Mucosa of descending colon (tissue), 3 donors: ENCODE measurements around the gene R3HDM2. TPM values are rescaled to one million over a fixed set of nuclear protein-coding genes. Genes with fewer than 3 reads are reported as not detected.
"Not testable (repeated sequence)": the region's sequence is repeated elsewhere in the genome, so short reads cannot be mapped to it uniquely, and the experiment has no call there.

Experiments
- ATAC-seq: fragments of 200-7000 bp; cut with Tn5 transposase; one replicate; pipeline ENCODE4 v1.9.1; 2020; ENCODE audit warnings: mild to moderate bottlenecking, moderate library complexity
- DNase-seq, 3 donors: peaks; one replicate each; pipeline ENCODE4 v3.0.0-alpha.2; 2020
- H3K36me3 ChIP-seq: fragments of 200-600 bp; one replicate; pipeline ENCODE4 v1.8.0; 2021; ENCODE audit warnings: low read depth, mild to moderate bottlenecking
- H3K4me1 ChIP-seq: fragments of 200-600 bp; one replicate; pipeline ENCODE4 v1.8.0; 2021; ENCODE audit warnings: low read depth, mild to moderate bottlenecking
- H3K4me3 ChIP-seq: fragments of 200-600 bp; one replicate; pipeline ENCODE4 v1.8.0; 2021; ENCODE audit warnings: mild to moderate bottlenecking
- H3K9me3 ChIP-seq: fragments of 200-600 bp; one replicate; pipeline ENCODE4 v1.8.0; 2021; ENCODE audit warnings: mild to moderate bottlenecking
- CTCF ChIP-seq: fragments of 200-600 bp; IDR thresholded peaks from one replicate; pipeline ENCODE4 v1.8.0; 2022; ENCODE audit warnings: antibody characterized with exemption, mild to moderate bottlenecking
- intact Hi-C, 2 donors: fragments of 100-400 bp; cut with DNase I in 1 of 2; cut with micrococcal nuclease in 1 of 2; formaldehyde crosslinking; loops; one replicate each; pipeline versions ENCODE4 v1.11.0 to v1.11.1; 2022; cut with DNase I, micrococcal nuclease
- total RNA-seq, 3 donors: library from RNA; stranded (reverse); fragmentation: NEBNext Ultra II Directional in 2 of 3; extraction: Animal tissue kit (Norgen Biotek cat#: 25700) in 2 of 3; gene quantifications; one replicate each; pipeline versions ENCODE4 v1.2.1 to v1.2.4, GENCODE V29; 2021 to 2023
- donor health status: DM: no; HTN: no; CAD: no; lungs with moderate emphysema.
- donor health status: DM: no; HTN: no; CAD: no.
- donor health status: DM: no; HTN: yes; CAD: no.

The R3HDM2 gene
- total RNA-seq, 3 donors from 2014 or later = 43.9 to 80.8 (median 80.6) TPM

GRCh38 chr12:57404966-57405640 is 25.7 kb downstream of the R3HDM2 start:
- no peaks in the 10 kb centered on the region for H3K36me3 ChIP-seq
- H3K4me3 ChIP-seq = no peak overlapping the region
- intact Hi-C loops = no loop called here
- H3K9me3 ChIP-seq = no peaks in the 10 kb centered on the region
- ATAC-seq = no peak
- no peaks in the 10 kb centered on the region for H3K4me1 ChIP-seq
- TF ChIP-seq CTCF = no peak
- DNase-seq = no peak

GRCh38 chr12:57402156-57402555 is 28.7 kb downstream of the R3HDM2 start:
- H3K9me3 ChIP-seq, H3K4me3 ChIP-seq, ATAC-seq, H3K36me3 ChIP-seq, DNase-seq, H3K4me1 ChIP-seq, intact Hi-C loops: not testable (repeated sequence)

- intact Hi-C loops = no loop called here
- ATAC-seq (no peak), DNase-seq (no peak)
- H3K4me3 ChIP-seq = no peak overlapping the region
- no peaks in the 10 kb centered on the region for H3K4me1 ChIP-seq
- no peaks in the 10 kb centered on the region for H3K9me3 ChIP-seq
- TF ChIP-seq CTCF = no peak
- H3K36me3 ChIP-seq = no peaks in the 10 kb centered on the region
Observed at GRCh38 chr12:57401165-57401564, 29.7 kb downstream of the R3HDM2 start.

GRCh38 chr12:57399718-57400463 is 31.0 kb downstream of the R3HDM2 start:
- ATAC-seq, H3K4me3 ChIP-seq, H3K9me3 ChIP-seq, intact Hi-C loops, DNase-seq, H3K4me1 ChIP-seq, H3K36me3 ChIP-seq: not testable (repeated sequence)

GRCh38 chr12:57397441-57397840 is 33.4 kb downstream of the R3HDM2 start:
- intact Hi-C loops = no loop called here
- H3K4me1 ChIP-seq = no peaks in the 10 kb centered on the region
- ATAC-seq (no peak), DNase-seq (no peak)
- no peaks in the 10 kb centered on the region for H3K36me3 ChIP-seq
- no peak for TF ChIP-seq CTCF
- H3K9me3 ChIP-seq = no peaks in the 10 kb centered on the region
- H3K4me3 ChIP-seq = no peak overlapping the region

GRCh38 chr12:57395121-57395520 is 35.7 kb downstream of the R3HDM2 start:
- TF ChIP-seq CTCF = no peak
- ATAC-seq (no peak), DNase-seq (no peak)
- Histone ChIP-seq H3K4me1 (no peaks in the 10 kb centered on the region), H3K36me3 (no peaks in the 10 kb centered on the region), H3K4me3 (no peak overlapping the region), H3K9me3 (no peaks in the 10 kb centered on the region)
- intact Hi-C loops = no loop called here
